HCT116 (cell line): ENCODE results near the gene KSR2. TPM values are rescaled to one million over a fixed set of nuclear protein-coding genes. Genes with fewer than 3 reads are reported as not detected.

ENCODE experiments used
- ATAC-seq: fragments of 200-7000 bp; cut with Tn5 transposase; 2 replicates; pipeline ENCODE4 v1.9.1; 2020; ENCODE audit warnings: mild to moderate bottlenecking, moderate library complexity
- BruUV-seq: library from RNA; stranded (reverse); fragments of 400-500 nt; replicated peaks from 2 replicates; lab custom pipeline; 2021; lab: Mats Ljungman, UMichigan
- CTCF ChIA-PET: fragments of 300-600 bp; sonication (Branson Sonifier 250); formaldehyde crosslinking; loops from one replicate; lab custom pipeline; 2021; ENCODE audit warnings: antibody characterized with exemption; lab: Charles Lee
- POLR2A ChIA-PET: fragments of 300-600, 350-600 bp; sonication (Branson Sonifier 250); formaldehyde crosslinking; loops from one replicate; lab custom pipeline; 2021; ENCODE audit warnings: antibody characterized with exemption; lab: Charles Lee
- RAD21 ChIA-PET, 2 experiments: fragments of 300-600 bp; sonication (Branson Sonifier 250); formaldehyde crosslinking; loops; one replicate each; lab custom pipeline; 2023; ENCODE audit warnings: low total read pairs in 2 of 2; ENCODE audit not compliant: uncharacterized antibody in 2 of 2, unreplicated experiment in 2 of 2, low non-redundant PET in 1 of 2; lab: Charles Lee
- DNase-seq: peaks from one replicate; pipeline ENCODE4 v3.0.0-alpha.2; 2010; ENCODE audit warnings: low read depth, low spot score
- H2AFZ ChIP-seq: fragments of 200-600 bp; shearing (Covaris generic), sonication (generic); 2 replicates; pipeline ENCODE4 v1.6.1; 2017; ENCODE audit warnings: low read depth, mixed run types, mixed read lengths, antibody characterized with exemption, low read length; ENCODE audit not compliant: poor library complexity, severe bottlenecking
- H3K27ac ChIP-seq: 2 replicates; pipeline ENCODE4 v1.5.1; 2012; ENCODE audit warnings: low read depth, low read length
- H3K27me3 ChIP-seq: fragments of 200-600 bp; sonication (generic); 2 replicates; pipeline ENCODE4 v1.6.1; 2016; ENCODE audit warnings: mixed run types, low read length, mixed read lengths; ENCODE audit not compliant: insufficient read depth
- H3K36me3 ChIP-seq, 2 experiments: fragments of 200-500 bp in 1 of 2; fragments of 200-600 bp in 1 of 2; sonication (Bioruptor generic) in 1 of 2; sonication (generic) in 1 of 2; 2 replicates each; pipeline versions ENCODE4 v1.5.1 to v1.6.1; 2014 to 2016; ENCODE audit warnings: low read length in 2 of 2, inconsistent platforms in 1 of 2, mixed read lengths in 1 of 2, mixed run types in 1 of 2; ENCODE audit not compliant: insufficient read depth in 2 of 2, control insufficient read depth in 1 of 2
- H3K4me1 ChIP-seq, 2 experiments: fragments of 200-600 bp in 1 of 2; sonication (generic) in 1 of 2; 2 replicates each; pipeline versions ENCODE4 v1.5.1 to v1.6.1; 2012 to 2017; ENCODE audit warnings: low read length in 2 of 2, inconsistent platforms in 1 of 2, mild to moderate bottlenecking in 1 of 2, mixed read lengths in 1 of 2, mixed run types in 1 of 2, moderate library complexity in 1 of 2; ENCODE audit not compliant: insufficient read depth in 2 of 2, control insufficient read depth in 1 of 2
- H3K4me2 ChIP-seq: fragments of 200-600 bp; sonication (generic); 2 replicates; pipeline ENCODE4 v1.6.1; 2017; ENCODE audit warnings: mixed run types, low read length, mixed read lengths
- H3K4me3 ChIP-seq, 2 experiments: fragments of 200-600 bp in 1 of 2; sonication (generic) in 1 of 2; replicated peaks in 1 of 2; 2 replicates each; pipeline ENCODE4 v1.5.1; 2011 to 2016; ENCODE audit warnings: low read length in 2 of 2, control low read depth in 1 of 2, low read depth in 1 of 2, mild to moderate bottlenecking in 1 of 2, mixed read lengths in 1 of 2, mixed run types in 1 of 2
- H3K79me2 ChIP-seq: fragments of 200-600 bp; sonication (generic); 2 replicates; pipeline ENCODE4 v1.6.1; 2017; ENCODE audit warnings: mild to moderate bottlenecking, mixed run types, low read length, moderate library complexity, mixed read lengths; ENCODE audit not compliant: insufficient read depth
- H3K9ac ChIP-seq: fragments of 200-600 bp; sonication (generic); 2 replicates; pipeline ENCODE4 v1.6.1; 2016; ENCODE audit warnings: low read length, mixed read lengths
- H3K9me2 ChIP-seq: fragments of 200-600 bp; sonication (generic), shearing (Covaris generic); 2 replicates; pipeline ENCODE4 v1.6.1; 2017; ENCODE audit warnings: mixed run types, mild to moderate bottlenecking, moderate library complexity; ENCODE audit not compliant: insufficient read depth
- H3K9me3 ChIP-seq, 2 experiments: fragments of 200-500 bp in 1 of 2; fragments of 200-600 bp in 1 of 2; sonication (Bioruptor generic) in 1 of 2; sonication (generic) in 1 of 2; 2 replicates each; pipeline ENCODE4 v1.6.1; 2014 to 2017; ENCODE audit warnings: low read length in 2 of 2, mixed read lengths in 2 of 2, inconsistent platforms in 1 of 2, low read depth in 1 of 2, mild to moderate bottlenecking in 1 of 2, mixed run types in 1 of 2, moderate library complexity in 1 of 2; ENCODE audit not compliant: control insufficient read depth in 1 of 2, insufficient read depth in 1 of 2
- H4K20me1 ChIP-seq: fragments of 200-600 bp; sonication (generic), shearing (Covaris generic); 2 replicates; pipeline ENCODE4 v1.6.1; 2017; ENCODE audit warnings: mixed run types, mild to moderate bottlenecking, moderate library complexity; ENCODE audit not compliant: insufficient read depth
- CBX3 ChIP-seq: IDR thresholded peaks from 2 replicates; pipeline ENCODE4 v1.6.1; 2012; ENCODE audit warnings: low read depth
- CTCF ChIP-seq, 3 experiments: fragments of 200-600 bp in 1 of 3; sonication (generic) in 1 of 3; IDR thresholded peaks in 2 of 3; conservative IDR thresholded peaks in 1 of 3; 2 replicates each; pipeline ENCODE4 v1.5.1; 2012 to 2017; ENCODE audit warnings: low read depth in 2 of 3, low read length in 2 of 3, antibody characterized with exemption in 1 of 3, borderline replicate concordance in 1 of 3, control low read depth in 1 of 3, mild to moderate bottlenecking in 1 of 3, mixed read lengths in 1 of 3, mixed run types in 1 of 3, moderate library complexity in 1 of 3; ENCODE audit not compliant: insufficient read depth in 1 of 3
- ELF1 ChIP-seq: IDR thresholded peaks from 2 replicates; pipeline ENCODE4 v1.6.1; 2012; ENCODE audit warnings: low read depth, borderline replicate concordance
- EZH2 ChIP-seq: fragments of 200-600 bp; sonication (generic); IDR thresholded peaks from 2 replicates; pipeline ENCODE4 v1.6.1; 2017; ENCODE audit warnings: antibody characterized with exemption, mixed run types
- EZH2phosphoT487 ChIP-seq: fragments of 200-600 bp; IDR thresholded peaks from 2 replicates; pipeline ENCODE4 v1.6.1; 2018; ENCODE audit warnings: antibody characterized with exemption, borderline replicate concordance
- JUND ChIP-seq: IDR thresholded peaks from 2 replicates; pipeline ENCODE4 v1.6.1; 2012
- MAX ChIP-seq: IDR thresholded peaks from 2 replicates; pipeline ENCODE4 v1.6.1; 2012
- POLR2A ChIP-seq: IDR thresholded peaks from 2 replicates; pipeline ENCODE4 v1.7.0; 2011; ENCODE audit warnings: borderline replicate concordance; ENCODE audit not compliant: insufficient read depth, insufficient read length; ENCODE audit errors: extremely low read depth
- POLR2AphosphoS5 ChIP-seq: IDR thresholded peaks from 2 replicates; pipeline ENCODE4 v1.6.1; 2011; ENCODE audit warnings: mild to moderate bottlenecking, low read depth, low read length, moderate library complexity
- RAD21 ChIP-seq: IDR thresholded peaks from 2 replicates; pipeline ENCODE4 v1.6.1; 2012; ENCODE audit warnings: low read depth, mild to moderate bottlenecking
- SP1 ChIP-seq: IDR thresholded peaks from 2 replicates; pipeline ENCODE4 v1.6.1; 2012; ENCODE audit warnings: low read depth
- SRF ChIP-seq: IDR thresholded peaks from 2 replicates; pipeline ENCODE4 v1.6.1; 2012; ENCODE audit warnings: low read depth
- TCF7L2 ChIP-seq: IDR thresholded peaks from 2 replicates; pipeline ENCODE4 v1.7.0; 2011; ENCODE audit warnings: borderline replicate concordance, inconsistent platforms; ENCODE audit not compliant: insufficient read depth, insufficient read length; ENCODE audit errors: extremely low read depth
- YY1 ChIP-seq: IDR thresholded peaks from 2 replicates; pipeline ENCODE4 v1.6.1; 2011; ENCODE audit warnings: low read length, low read depth, moderate library complexity, mild to moderate bottlenecking; ENCODE audit not compliant: insufficient replicate concordance; ENCODE audit errors: extremely low read depth
- ZFX ChIP-seq: fragments of 450-650 bp; IDR thresholded peaks from 2 replicates; pipeline ENCODE4 v1.6.1; 2017
- intact Hi-C: fragments of 100-400 bp; cut with micrococcal nuclease; formaldehyde crosslinking; loops from 2 replicates; pipeline ENCODE4 v1.10.0; 2022
- total RNA-seq: library from RNA; stranded (reverse); gene quantifications from one replicate; pipeline ENCODE4 v1.2.1, GENCODE V29; 2021; ENCODE audit not compliant: unreplicated experiment

KSR2 gene
- total RNA-seq, 1 experiment from 2014 or later: 10.1 TPM

- ChIA-PET RAD21 (no interaction called here), POLR2A (no interaction called here), CTCF (no interaction called here)
- H3K4me3 ChIP-seq: no peak overlapping the region
- intact Hi-C loops: no loop called here
- no peaks in the 10 kb centered on the region for H3K36me3 ChIP-seq
- no peak overlapping the region for H3K9ac ChIP-seq
- no peak for ATAC-seq
- no peaks in the 10 kb centered on the region for H4K20me1 ChIP-seq
- H3K27me3 ChIP-seq: no peaks in the 10 kb centered on the region
- BruUV-seq: no TSS peak
- H3K9me2 ChIP-seq: no peaks in the 10 kb centered on the region
- H3K9me3 ChIP-seq: no peaks in the 10 kb centered on the region
- TF ChIP-seq RAD21 (no peak), CBX3 (no peak), SP1 (no peak), POLR2A (no peak), YY1 (no peak), TCF7L2 (no peak), JUND (no peak), EZH2phosphoT487 (no peak), POLR2AphosphoS5 (no peak), EZH2 (no peak), ZFX (no peak), MAX (no peak), CTCF (IDR thresholded peaks at IDR 0.05 in 2 of 3, conservative IDR thresholded peaks at IDR 0.05 in 1 of 3; ENCODE audit: borderline replicate concordance in 1 of 3, insufficient read depth in 1 of 3, low read depth in 2 of 3, low read length in 2 of 3) (no peak), ELF1 (no peak), SRF (no peak)
- H3K4me2 ChIP-seq: no peak overlapping the region; the same call in 1 of the 2 replicates
- peaks cover 14 to 27% of the 10 kb centered on the region in 2 experiments for H3K4me1 ChIP-seq
- no peak for DNase-seq
- no peak overlapping the region for H3K27ac ChIP-seq
- no peaks in the 10 kb centered on the region for H3K79me2 ChIP-seq
- no peak overlapping the region for H2AFZ ChIP-seq
Measured at GRCh38 chr12:117881517-117881916, 87.3 kb downstream of the KSR2 start.
